Myometrial cell (primary cell): ENCODE results near the gene SLC25A34. TPM values are rescaled to one million over a fixed set of nuclear protein-coding genes. Genes with fewer than 3 reads are reported as not detected.

Source experiments
- total RNA-seq: library from RNA; depleted of rRNA; stranded (reverse); fragments of >200 nt; gene quantifications from 2 replicates; pipeline ENCODE4 v1.2.3, GENCODE V29; 2015

SLC25A34 gene
- total RNA-seq: not detected in 2 replicates

DNA sequence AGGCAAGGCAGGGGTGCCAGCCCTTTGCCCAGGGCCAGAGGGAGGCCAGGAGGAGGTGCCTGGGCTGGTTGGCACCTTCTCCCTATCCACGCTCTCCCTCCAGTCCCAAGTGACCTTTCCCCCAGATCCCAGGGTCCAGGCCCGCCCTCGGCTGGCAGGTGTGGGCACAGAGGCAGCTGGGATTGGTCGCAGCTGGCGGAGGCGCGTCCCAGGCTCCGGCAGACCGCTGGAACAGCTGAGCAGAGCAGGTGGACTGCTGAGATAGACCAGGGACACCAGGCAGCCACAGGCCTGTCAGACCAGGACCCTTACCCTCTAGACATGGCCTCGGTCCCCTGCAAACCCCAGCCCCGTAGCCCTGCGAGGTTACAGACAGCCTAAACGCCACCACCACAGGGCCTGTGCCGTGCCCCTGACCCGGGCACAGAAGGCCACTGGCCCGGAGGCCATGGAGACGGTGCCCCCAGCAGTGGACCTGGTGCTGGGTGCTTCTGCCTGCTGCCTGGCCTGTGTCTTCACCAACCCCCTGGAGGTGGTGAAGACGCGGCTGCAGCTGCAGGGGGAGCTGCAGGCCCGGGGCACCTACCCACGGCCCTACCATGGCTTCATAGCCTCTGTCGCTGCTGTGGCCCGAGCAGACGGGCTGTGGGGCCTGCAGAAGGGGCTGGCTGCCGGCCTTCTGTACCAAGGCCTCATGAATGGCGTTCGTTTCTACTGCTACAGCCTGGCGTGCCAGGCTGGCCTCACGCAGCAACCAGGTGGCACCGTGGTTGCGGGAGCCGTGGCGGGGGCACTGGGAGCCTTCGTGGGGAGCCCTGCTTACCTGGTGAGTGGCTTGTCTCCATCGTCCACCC, at the start of gene SLC25A34:
Gene SLC25A34, plus strand, starts transcription at position 221 of the 854 bp plus-strand sequence. Its CDS starts 228 bp downstream, at position 449.

GRCh38 chr1:15742339-15742801, 6.3 kb downstream of the SLC25A34 start, which contains the start of gene TMEM82:
Gene TMEM82, plus strand, starts transcription at chr1:15742499. Its CDS starts 61 bp downstream, at chr1:15742560.

GRCh38 chr1:15758343-15758931, 22.4 kb downstream of the SLC25A34 start, which contains the start of gene FBLIM1:
Gene FBLIM1, plus strand, starts transcription at chr1:15758795. Its CDS starts 6,189 bp downstream, at chr1:15764984.

Other genes with a start within 250 kb of the SLC25A34 start
- 19.0 and 26.9 TPM in 2 replicates for gene CASP9, start 212.0 kb upstream of the SLC25A34 start, total RNA-seq
- gene DNAJC16, start 209.4 kb upstream of the SLC25A34 start, total RNA-seq: 16.1 and 20.5 TPM in 2 replicates
- 4.3 and 9.7 TPM in 2 replicates for gene AGMAT, start 151.2 kb upstream of the SLC25A34 start, total RNA-seq
- 5.5 and 6.6 TPM in 2 replicates for gene DDI2, start 118.8 kb upstream of the SLC25A34 start, total RNA-seq
- 35.2 and 46.8 TPM in 2 replicates for gene PLEKHM2, start 51.9 kb upstream of the SLC25A34 start, total RNA-seq
- not detected in 2 replicates for gene TMEM82, start 6.2 kb downstream of the SLC25A34 start, total RNA-seq
- 80.5 and 94.0 TPM in 2 replicates for gene FBLIM1, start 22.5 kb downstream of the SLC25A34 start, total RNA-seq
- gene UQCRHL, start 71.4 kb downstream of the SLC25A34 start, total RNA-seq: 1.2 and 2.8 TPM in 2 replicates
- gene SPEN, start 111.4 kb downstream of the SLC25A34 start, total RNA-seq: 2.9 and 9.2 TPM in 2 replicates
- 15.8 and 20.8 TPM in 2 replicates for gene ZBTB17, start 239.8 kb downstream of the SLC25A34 start, total RNA-seq